HEK293T (cell line): Measurements from ENCODE around the gene SP6.

Experiments
- BHLHE40 ChIP-seq: fragments of 450-650 bp; IDR thresholded peaks from 2 replicates; pipeline ENCODE4 v1.6.1; 2016; ENCODE audit warnings: mild to moderate bottlenecking, moderate library complexity, borderline replicate concordance
- ELF4 ChIP-seq: fragments of 450-650 bp; IDR thresholded peaks from 2 replicates; pipeline ENCODE4 v1.6.1; 2017; ENCODE audit warnings: antibody characterized with exemption

DNA sequence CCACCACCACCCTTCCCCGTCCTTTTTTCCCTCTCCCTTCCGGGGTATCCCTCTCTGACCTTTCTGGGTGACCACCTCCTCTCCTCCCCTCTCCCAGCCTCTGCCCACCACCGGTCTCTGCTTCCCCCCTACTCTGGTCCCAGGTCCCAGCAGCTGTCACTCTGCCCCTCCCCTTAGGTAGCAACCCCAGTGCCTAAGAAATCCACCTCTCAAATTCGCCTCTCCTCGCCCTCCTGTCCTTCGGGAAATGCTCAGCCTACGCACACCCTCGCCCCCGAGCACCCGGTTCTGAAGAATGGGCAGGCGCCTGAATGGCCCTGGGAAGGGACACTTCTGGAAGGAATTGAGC, 775 bp upstream of the SP6 start:
- TF ChIP-seq ELF4 (no peak), BHLHE40 (no peak)
